ENCODE measurements around the gene ABCB6. TPM values are rescaled to one million over a fixed set of nuclear protein-coding genes. Genes with fewer than 3 reads are reported as not detected.
A peak's percentile ranks its signal among the peaks of the same experiment; 100 is the strongest.

ABCB6 gene
- total and polyA plus RNA-seq, 8 donors: 3.8 to 36.7 (median 7.0) TPM

- intact Hi-C loops (cut with DNase I): no loop called here
- Histone ChIP-seq H3K4me1 (no peaks in the 10 kb centered on the region), H3K27ac (no peak overlapping the region), H3K36me3 (no peaks in the 10 kb centered on the region), H3K27me3 (no peaks in the 10 kb centered on the region), H3K9me3 (no peaks in the 10 kb centered on the region), H3K4me3 (no peak overlapping the region)
- 92 to 100% methylated on average over 1 of the region's 1 CpG for WGBS, 2 donors
- peak in 1 of 6 donors; percentile 0 for DNase-seq
- ATAC-seq: no peak
- TF ChIP-seq CTCF (IDR thresholded peaks at IDR 0.05): no peak
- no peak for FAIRE-seq
Observed at GRCh38 chr2:219197388-219197787, 21.4 kb downstream of the ABCB6 start.

GRCh38 chr2:219186754-219187456 is 31.9 kb downstream of the ABCB6 start:
- H3K4me1 ChIP-seq: no peaks in the 10 kb centered on the region
- WGBS, 2 donors: 87 to 89% methylated on average over 7 of the region's 7 CpGs
- TF ChIP-seq CTCF (IDR thresholded peaks at IDR 0.05): no peak
- H3K4me3 ChIP-seq: no peak overlapping the region
- H3K27me3 ChIP-seq: no peaks in the 10 kb centered on the region
- no peak for ATAC-seq
- FAIRE-seq: no peak
- H3K36me3 ChIP-seq: peaks cover 0 to 17% (median 7%) of the 10 kb centered on the region in 3 donors
- no peak overlapping the region for H3K27ac ChIP-seq
- H3K9me3 ChIP-seq: no peaks in the 10 kb centered on the region
- intact Hi-C loops (cut with DNase I): no loop called here
- DNase-seq: peak in 1 of 6 donors; percentile 2

GRCh38 chr2:219184121-219184520 is 34.6 kb downstream of the ABCB6 start:
- DNase-seq (peak in 1 of 6 donors; percentile 4), ATAC-seq (no peak), FAIRE-seq (no peak)
- Histone ChIP-seq H3K27ac (no peak overlapping the region), H3K4me1 (peaks cover 5 to 7% (median 6%) of the 10 kb centered on the region in 3 donors), H3K36me3 (peaks cover 0 to 36% (median 15%) of the 10 kb centered on the region in 3 donors), H3K4me3 (no peak overlapping the region), H3K9me3 (no peaks in the 10 kb centered on the region), H3K27me3 (no peaks in the 10 kb centered on the region)
- 96 to 98% methylated on average over 2 of the region's 2 CpGs for WGBS, 2 donors
- TF ChIP-seq CTCF (IDR thresholded peaks at IDR 0.05): no peak
- intact Hi-C loops (cut with DNase I): no loop called here

- ATAC-seq (no peak), DNase-seq (peak in 1 of 6 donors; percentile 12), FAIRE-seq (no peak)
- Histone ChIP-seq H3K4me3 (no peak overlapping the region), H3K4me1 (peaks cover 8 to 11% (median 11%) of the 10 kb centered on the region in 3 donors), H3K9me3 (no peaks in the 10 kb centered on the region), H3K36me3 (peaks cover 0 to 36% (median 15%) of the 10 kb centered on the region in 3 donors), H3K27me3 (no peaks in the 10 kb centered on the region), H3K27ac (no peak overlapping the region)
- 87 to 89% methylated on average over 6 of the region's 6 CpGs for WGBS, 2 donors
- intact Hi-C loops (cut with DNase I): no loop called here
- no peak for TF ChIP-seq CTCF (IDR thresholded peaks at IDR 0.05)
Observed at GRCh38 chr2:219183151-219183772, 35.5 kb downstream of the ABCB6 start.

All from pancreas (tissue), 10 donors.